Natural killer cell (primary cell): Measurements from ENCODE around the gene MAD1L1. TPM values are rescaled to one million over a fixed set of nuclear protein-coding genes. Genes with fewer than 3 reads are reported as not detected.

Experiments
- ATAC-seq, 3 donors: fragments of 150-1000 bp in 2 of 3; fragments of 200-7000 bp in 1 of 3; cut with Tn5 transposase; 1 replicate in 1 of 3; 2 replicates in 2 of 3; pipeline ENCODE4 v1.10.0; 2021; ENCODE audit warnings: mild to moderate bottlenecking in 2 of 3, moderate library complexity in 2 of 3
- DNase-seq, 2 donors: peaks; one replicate each; pipeline versions ENCODE4 v3.0.0 to v3.0.0-alpha.2; 2013 to 2021; ENCODE audit warnings: mixed read lengths in 1 of 2
- H3K27ac ChIP-seq: one replicate; pipeline ENCODE4 v1.5.1; 2013; ENCODE audit warnings: mild to moderate bottlenecking, low read length
- H3K27me3 ChIP-seq: one replicate; pipeline ENCODE4 v1.6.1; 2013; ENCODE audit warnings: low read length; ENCODE audit not compliant: control insufficient read depth, insufficient read depth
- H3K36me3 ChIP-seq: one replicate; pipeline ENCODE4 v1.6.1; 2013; ENCODE audit warnings: low read length; ENCODE audit not compliant: control insufficient read depth, insufficient read depth
- H3K4me1 ChIP-seq: one replicate; pipeline ENCODE4 v1.6.1; 2013; ENCODE audit warnings: low read length; ENCODE audit not compliant: control insufficient read depth, insufficient read depth
- H3K4me3 ChIP-seq: one replicate; pipeline ENCODE4 v1.5.1; 2013; ENCODE audit warnings: low read length
- H3K9me3 ChIP-seq: one replicate; pipeline ENCODE4 v1.6.1; 2013; ENCODE audit warnings: low read length; ENCODE audit not compliant: control insufficient read depth, insufficient read depth
- H3K27ac Mint-ChIP-seq, 2 donors: one replicate each; pipeline ENCODE4 v1.8.0; 2022; ENCODE audit warnings: mild to moderate bottlenecking in 2 of 2, mixed read lengths in 2 of 2, moderate library complexity in 1 of 2
- H3K27me3 Mint-ChIP-seq, 2 donors: one replicate each; pipeline ENCODE4 v1.8.0; 2022; ENCODE audit warnings: low read depth in 2 of 2, mixed read lengths in 2 of 2
- H3K36me3 Mint-ChIP-seq: one replicate; pipeline ENCODE4 v1.8.0; 2022; ENCODE audit warnings: mixed read lengths
- H3K4me1 Mint-ChIP-seq, 2 donors: one replicate each; pipeline ENCODE4 v1.8.0; 2022; ENCODE audit warnings: mixed read lengths in 2 of 2
- H3K4me3 Mint-ChIP-seq: one replicate; pipeline ENCODE4 v1.8.0; 2022; ENCODE audit warnings: mild to moderate bottlenecking, moderate library complexity, mixed read lengths
- H3K9me3 Mint-ChIP-seq, 2 donors: one replicate each; pipeline ENCODE4 v1.8.0; 2022; ENCODE audit warnings: mixed read lengths in 2 of 2
- CTCF ChIP-seq: fragments of 200-600 bp; IDR thresholded peaks from one replicate; pipeline ENCODE4 v1.8.0; 2022; ENCODE audit warnings: antibody characterized with exemption
- WGBS: methylation state at CpG from one replicate; pipeline ENCODE4 v1.1.7; 2013; ENCODE audit warnings: missing lambda C conversion rate; ENCODE audit not compliant: insufficient coverage; 5-methylcytosine and 5-hydroxymethylcytosine counted together
- intact Hi-C: fragments of 100-400 bp; cut with micrococcal nuclease; formaldehyde crosslinking; loops from one replicate; pipeline ENCODE4 v1.14.2; 2022
- total RNA-seq, 4 donors: library from RNA; stranded (reverse); fragments of 120-200 nt in 1 of 4; gene quantifications; one replicate each; pipeline versions ENCODE4 v1.2.3 to v1.2.4, GENCODE V29; 2013 to 2022

MAD1L1 gene
- total RNA-seq, 3 donors from 2014 or later (not counting 1 experiment from before 2014, with no cell fraction given) = 53.6 to 81.2 (median 77.4) TPM

GRCh38 chr7:2244404-2244995, 11.8 kb upstream of the MAD1L1 start:
- intact Hi-C loops = loop anchor here (10.0 kb wide), 2 partner anchors 220 to 670 kb away; partner anchors contain the start of gene PSMG3
- H3K27ac Mint-ChIP-seq = no peak overlapping the region
- ATAC-seq (no peak), DNase-seq (no peak)
- TF ChIP-seq CTCF = no peak
- H3K36me3 ChIP-seq = no peaks in the 10 kb centered on the region
- no peaks in the 10 kb centered on the region for H3K9me3 Mint-ChIP-seq
- no peaks in the 10 kb centered on the region for H3K36me3 Mint-ChIP-seq
- H3K27me3 Mint-ChIP-seq = no peaks in the 10 kb centered on the region
- peaks cover 74% of the 10 kb centered on the region for H3K4me1 ChIP-seq
- peaks cover 20 to 44% of the 10 kb centered on the region in 2 donors for H3K4me1 Mint-ChIP-seq
- H3K27ac ChIP-seq = no peak overlapping the region
- no peaks in the 10 kb centered on the region for H3K9me3 ChIP-seq
- 88% methylated on average over 25 of the region's 25 CpGs for WGBS
- no peak overlapping the region for H3K4me3 ChIP-seq
- peak overlapping the region; percentile 28 for H3K4me3 Mint-ChIP-seq
- H3K27me3 ChIP-seq = no peaks in the 10 kb centered on the region

GRCh38 chr7:2243458-2243857, 10.7 kb upstream of the MAD1L1 start:
- TF ChIP-seq CTCF = no peak
- H3K27me3 Mint-ChIP-seq = no peaks in the 10 kb centered on the region
- intact Hi-C loops = loop anchor here (10.0 kb wide), 2 partner anchors 221 to 669 kb away; partner anchors contain the start of gene PSMG3
- H3K9me3 Mint-ChIP-seq = no peaks in the 10 kb centered on the region
- H3K4me1 Mint-ChIP-seq = peaks cover 11 to 35% of the 10 kb centered on the region in 2 donors
- no peak overlapping the region for H3K27ac Mint-ChIP-seq
- Histone ChIP-seq H3K36me3 (peaks cover under 1% of the 10 kb centered on the region), H3K4me3 (no peak overlapping the region), H3K27me3 (no peaks in the 10 kb centered on the region), H3K27ac (no peak overlapping the region), H3K4me1 (peaks cover 63% of the 10 kb centered on the region), H3K9me3 (no peaks in the 10 kb centered on the region)
- DNase-seq = no peak
- no peak for ATAC-seq
- H3K4me3 Mint-ChIP-seq = peak overlapping the region; percentile 13
- WGBS = 87% methylated on average over 11 of the region's 12 CpGs
- no peaks in the 10 kb centered on the region for H3K36me3 Mint-ChIP-seq

GRCh38 chr7:2242541-2243429, 10.0 kb upstream of the MAD1L1 start:
- Histone ChIP-seq H3K9me3 (no peaks in the 10 kb centered on the region), H3K27me3 (no peaks in the 10 kb centered on the region), H3K4me3 (peak overlapping the region; percentile 96), H3K36me3 (peaks cover 8% of the 10 kb centered on the region), H3K27ac (peak overlapping the region; percentile 68), H3K4me1 (peaks cover 61% of the 10 kb centered on the region)
- no peak for TF ChIP-seq CTCF
- Mint-ChIP-seq H3K36me3 (no peaks in the 10 kb centered on the region), H3K27ac (peak overlapping the region; percentile 74 to 97), H3K9me3 (no peaks in the 10 kb centered on the region), H3K27me3 (no peaks in the 10 kb centered on the region), H3K4me1 (peaks cover 5 to 29% of the 10 kb centered on the region in 2 donors), H3K4me3 (peak overlapping the region; percentile 95)
- DNase-seq = peak in 1 of 2 donors; percentile 45
- intact Hi-C loops = loop anchor here (10.0 kb wide), 2 partner anchors 222 to 668 kb away; partner anchors contain the start of gene PSMG3
- peak in 2 of 3 donors; percentile 52 to 55 for ATAC-seq
- WGBS = 50% methylated on average over 21 of the region's 21 CpGs
